NCI-H2196 treated with DMSO at 0.1 percent for 48 hours (cell line): Measurements from ENCODE around the gene STRN4.

Experiments used
- DNase-seq: peaks from one replicate; lab custom pipeline; 2025; ENCODE audit not compliant: unreplicated experiment; lab: John Stamatoyannopoulos, UW

STRN4 gene

GRCh38 chr19:46744005-46744691, 2.1 kb downstream of the STRN4 start:
- no peak for DNase-seq

GRCh38 chr19:46742926-46743480, 3.2 kb downstream of the STRN4 start:
- DNase-seq: no peak

- DNase-seq: no peak
Observed at GRCh38 chr19:46741447-46741846, 4.8 kb downstream of the STRN4 start.

DNA sequence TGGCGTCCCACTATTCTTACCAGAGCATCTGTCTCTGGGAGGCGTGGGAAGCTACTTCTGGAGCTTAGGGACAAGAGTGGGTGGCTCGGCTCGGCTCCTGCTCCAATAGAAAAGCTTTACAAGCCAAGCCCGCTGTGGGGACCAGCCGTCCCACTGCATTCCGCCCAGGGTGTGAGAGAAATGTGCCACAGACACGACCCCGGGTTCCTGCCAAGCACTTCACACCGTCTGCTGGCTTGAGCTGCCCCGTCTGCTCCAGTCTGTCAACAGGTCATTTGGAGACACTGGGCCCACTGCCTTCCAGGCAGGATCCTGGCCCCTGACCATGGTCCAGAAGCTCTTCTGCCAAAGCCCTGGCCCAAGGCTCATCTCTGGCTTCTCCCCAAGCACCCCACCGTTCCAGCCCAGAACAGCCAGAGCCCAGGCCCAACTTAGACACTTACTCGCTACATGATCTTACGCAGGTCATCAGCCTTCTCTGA, 6.9 kb downstream of the STRN4 start:
- DNase-seq: no peak

GRCh38 chr19:46737761-46738171, 8.5 kb downstream of the STRN4 start:
- no peak for DNase-seq

GRCh38 chr19:46737298-46737654, 9.0 kb downstream of the STRN4 start:
- DNase-seq: no peak

DNA sequence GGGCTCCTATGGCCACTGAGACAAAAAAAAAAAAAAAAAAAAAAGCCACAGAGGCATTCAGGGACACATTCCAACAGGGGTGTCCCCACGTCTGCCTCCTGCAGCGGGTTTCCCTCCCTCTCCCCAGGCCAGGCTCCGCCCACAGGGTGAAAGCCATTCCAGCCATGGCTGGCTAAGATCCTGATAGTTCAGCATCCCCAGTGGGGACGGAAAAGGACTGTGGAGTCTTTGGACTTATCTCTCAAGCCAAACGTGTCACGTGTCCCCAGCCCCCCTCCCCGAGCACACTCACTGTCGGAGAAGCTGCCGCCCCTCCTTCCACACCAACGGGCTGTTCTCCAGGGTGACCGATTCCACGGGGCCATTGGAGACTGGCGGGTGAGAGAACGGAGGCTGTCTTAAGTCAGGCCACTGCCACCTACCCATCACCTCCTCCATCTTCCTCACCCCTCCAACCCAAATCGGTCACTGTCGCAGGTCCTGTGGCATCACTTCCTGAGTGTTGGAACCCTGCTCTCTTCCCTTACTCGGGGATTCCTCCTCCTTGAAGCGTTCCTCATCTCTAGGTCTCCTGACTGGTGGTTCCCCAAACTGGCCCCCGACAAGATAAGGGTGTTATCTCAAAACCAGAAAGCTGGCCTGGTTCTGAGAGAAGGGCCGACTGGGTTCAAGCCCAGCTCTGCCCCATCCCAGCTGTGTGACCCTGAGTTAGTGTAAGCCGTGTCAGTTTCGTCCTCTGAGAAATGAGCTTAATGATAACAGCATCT, 9.5 kb downstream of the STRN4 start:
- DNase-seq: no peak

GRCh38 chr19:46733690-46734292, 12.5 kb downstream of the STRN4 start:
- no peak for DNase-seq

DNA sequence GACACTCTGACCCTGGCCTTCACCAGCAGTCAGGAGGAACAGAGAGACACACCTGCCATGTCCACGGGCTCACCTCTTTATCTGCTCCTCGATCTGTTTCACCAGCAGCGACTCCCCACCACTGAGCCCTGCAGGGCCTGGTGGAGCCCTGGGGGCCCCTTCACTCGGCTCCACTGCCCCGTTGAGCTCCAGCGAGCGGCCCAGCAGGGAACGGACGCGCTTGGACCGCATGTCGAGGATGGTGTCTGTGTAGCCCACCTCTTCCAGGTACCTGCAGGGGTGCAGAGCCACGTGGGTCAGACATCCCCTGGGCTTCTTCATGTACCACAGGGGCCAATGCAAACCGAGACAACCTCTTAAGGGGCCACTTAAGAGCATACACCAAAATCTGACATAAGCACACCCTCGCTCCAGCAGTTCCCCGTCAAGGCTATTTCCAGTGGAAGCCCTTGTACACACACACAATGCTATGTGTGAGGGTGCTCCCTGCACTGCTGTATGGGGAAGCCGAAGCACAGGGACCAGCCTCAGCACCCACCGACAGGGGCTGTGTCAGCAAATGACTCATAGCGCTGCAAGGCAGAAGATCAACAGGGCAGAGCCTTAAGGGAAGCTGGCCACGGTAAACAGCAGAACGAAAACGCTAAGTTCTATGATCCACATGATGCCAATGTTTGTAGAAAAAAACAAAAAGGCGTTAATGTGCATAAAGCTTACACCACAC, 13.1 kb downstream of the STRN4 start:
- DNase-seq: no peak

- no peak for DNase-seq
Observed at GRCh38 chr19:46732172-46732938, 13.9 kb downstream of the STRN4 start.

DNA sequence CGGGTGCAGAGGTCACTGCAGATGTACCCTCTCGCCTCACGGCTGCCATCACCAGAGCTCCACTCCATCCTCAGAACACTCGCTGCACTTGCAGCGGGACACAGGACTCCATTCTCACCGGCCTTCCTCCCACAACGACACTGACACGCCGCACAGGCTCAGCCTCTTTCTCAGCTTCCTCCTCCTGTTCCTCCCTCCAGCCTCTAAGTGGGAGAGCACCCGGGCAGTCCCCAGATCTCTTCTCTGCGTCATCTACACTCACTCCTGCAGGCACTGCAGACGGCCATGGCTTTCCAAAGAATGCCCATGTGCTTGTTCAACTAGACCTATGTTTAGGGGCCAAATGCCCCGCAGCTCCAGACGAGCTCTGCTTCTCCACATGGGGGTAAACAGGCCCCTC, 14.7 kb downstream of the STRN4 start:
- no peak for DNase-seq

GRCh38 chr19:46731007-46731501, 15.2 kb downstream of the STRN4 start:
- no peak for DNase-seq

DNA sequence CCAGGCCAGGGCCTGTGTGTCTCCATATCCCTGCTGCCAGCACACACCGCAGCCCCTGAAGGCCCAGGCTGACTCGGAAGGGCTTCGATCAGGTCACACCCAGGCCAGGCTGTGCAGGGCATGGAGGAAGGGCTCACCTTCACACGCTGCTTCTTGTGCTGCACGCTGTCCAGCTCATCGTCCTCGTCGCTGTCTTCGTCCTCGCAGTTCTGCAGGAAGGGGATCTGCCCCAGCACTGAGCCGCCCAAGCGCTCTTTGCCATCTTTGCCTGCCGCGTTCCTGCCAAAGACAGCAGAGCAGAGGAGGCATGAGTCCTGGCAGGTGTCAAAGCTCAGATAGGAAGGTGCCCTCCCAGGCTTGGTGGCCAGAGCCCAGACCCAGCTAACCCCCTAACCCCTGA, 15.7 kb downstream of the STRN4 start:
- no peak for DNase-seq

DNA sequence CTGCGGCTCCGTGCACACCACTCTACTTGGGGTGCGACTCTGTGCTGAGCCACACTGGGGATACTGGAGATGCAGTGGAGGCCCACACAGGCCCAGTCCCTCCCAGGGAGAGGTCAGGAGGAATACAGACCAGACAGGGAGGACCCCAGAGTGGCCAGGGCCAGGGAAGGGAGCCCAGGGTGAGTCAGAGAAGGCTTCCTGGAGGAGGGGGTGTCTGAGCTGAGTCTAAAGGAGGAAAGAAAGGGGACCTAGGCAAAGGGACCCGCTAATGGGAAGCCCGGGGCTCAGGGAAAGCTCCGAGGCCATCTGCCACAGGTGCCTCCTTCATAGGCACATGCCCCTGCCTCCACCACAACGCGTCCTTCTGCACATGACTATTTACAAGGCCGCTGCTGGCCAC, 16.1 kb downstream of the STRN4 start:
- DNase-seq: no peak

- no peak for DNase-seq
Observed at GRCh38 chr19:46729696-46730095, 16.6 kb downstream of the STRN4 start.

- peak; percentile 39 for DNase-seq
Observed at GRCh38 chr19:46728693-46729339, 17.4 kb downstream of the STRN4 start.

DNA sequence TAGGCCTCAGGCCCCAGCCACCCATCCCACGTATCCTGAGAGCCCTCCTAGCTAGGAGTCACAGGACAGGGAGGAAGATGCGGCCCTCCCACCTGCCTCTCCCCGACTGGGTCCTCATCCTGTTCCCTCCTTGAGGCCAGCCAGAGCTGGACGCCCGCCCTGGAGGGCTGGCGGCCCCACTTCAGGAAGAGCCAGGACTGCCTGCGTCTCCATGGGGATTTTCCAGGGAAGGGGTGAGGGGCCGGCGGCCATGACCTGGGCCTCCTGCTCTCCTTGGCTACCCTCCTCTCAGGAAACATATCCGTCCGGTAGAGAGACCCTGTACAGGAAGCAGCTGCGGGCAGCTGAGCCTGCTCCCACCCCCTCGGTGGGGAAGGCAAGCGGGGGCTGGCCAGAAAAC, 18.0 kb downstream of the STRN4 start:
- no peak for DNase-seq

- no peak for DNase-seq
Observed at GRCh38 chr19:46727757-46728156, 18.5 kb downstream of the STRN4 start.

GRCh38 chr19:46726971-46727501, 19.2 kb downstream of the STRN4 start:
- DNase-seq: no peak

DNA sequence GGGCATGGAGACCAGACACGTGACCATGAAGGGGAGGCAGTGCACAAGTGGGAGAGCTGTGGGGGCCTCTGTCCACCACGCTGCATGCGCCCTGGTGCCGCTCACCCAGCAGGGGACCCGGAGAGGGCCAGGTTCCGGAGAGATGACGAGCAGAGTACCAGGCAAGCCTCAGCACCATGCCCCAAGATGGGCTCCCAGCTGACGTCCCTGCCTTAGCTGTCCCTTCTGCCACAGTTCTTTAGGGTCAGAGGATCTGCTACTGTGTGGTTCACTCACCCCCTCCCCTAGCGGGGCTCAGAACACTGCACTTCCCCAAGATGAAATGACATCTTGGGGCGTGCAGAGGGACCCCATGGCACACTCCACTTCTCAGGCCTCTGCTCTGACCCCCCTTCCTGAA, 19.7 kb downstream of the STRN4 start:
- DNase-seq: no peak
